UCSD-AML1 (cell line): ENCODE data around the gene PRDM16.
"Not testable (repeated sequence)": the region's sequence is repeated elsewhere in the genome, so short reads cannot be mapped to it uniquely, and the experiment has no call there.

ENCODE experiments used
- DNase-seq: peaks from one replicate; lab custom pipeline; 2025; ENCODE audit not compliant: unreplicated experiment; lab: John Stamatoyannopoulos, UW

PRDM16 gene

DNA sequence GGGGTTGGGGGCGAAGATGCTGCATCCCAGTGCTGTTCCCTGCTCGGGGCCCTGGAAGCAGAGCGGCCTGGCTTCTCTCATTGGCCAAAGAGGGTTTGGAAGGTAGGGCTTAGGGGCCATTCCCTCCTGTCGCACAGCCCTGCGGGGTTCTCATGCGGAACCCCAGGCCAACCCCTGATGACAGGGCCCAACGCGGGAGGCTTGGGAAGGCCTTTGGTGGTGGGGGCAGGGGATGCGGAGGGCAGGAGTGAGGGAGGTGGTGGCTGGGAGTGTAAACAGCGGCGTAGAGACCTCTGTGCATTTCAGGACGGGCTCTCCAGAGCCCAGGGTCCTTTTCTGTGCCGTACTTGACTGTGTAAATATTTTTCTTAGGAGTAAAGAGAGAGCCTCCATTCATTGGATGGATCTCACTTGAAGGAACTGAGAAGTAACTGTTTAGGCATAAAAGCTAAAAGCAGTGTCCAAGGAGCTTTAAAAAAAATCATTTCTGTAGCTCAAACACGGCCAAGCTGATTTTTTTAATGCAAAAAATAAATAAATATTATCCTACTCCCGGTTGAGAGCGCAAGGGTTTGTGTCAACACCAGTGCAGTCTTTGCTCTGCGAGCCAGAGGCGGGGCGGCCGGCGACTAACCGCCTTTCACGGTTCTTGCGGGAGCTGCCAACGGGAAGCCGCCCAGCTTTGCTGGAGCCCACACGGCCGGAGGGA is 169.1 kb downstream of the PRDM16 start:
- DNase-seq: no peak

DNA sequence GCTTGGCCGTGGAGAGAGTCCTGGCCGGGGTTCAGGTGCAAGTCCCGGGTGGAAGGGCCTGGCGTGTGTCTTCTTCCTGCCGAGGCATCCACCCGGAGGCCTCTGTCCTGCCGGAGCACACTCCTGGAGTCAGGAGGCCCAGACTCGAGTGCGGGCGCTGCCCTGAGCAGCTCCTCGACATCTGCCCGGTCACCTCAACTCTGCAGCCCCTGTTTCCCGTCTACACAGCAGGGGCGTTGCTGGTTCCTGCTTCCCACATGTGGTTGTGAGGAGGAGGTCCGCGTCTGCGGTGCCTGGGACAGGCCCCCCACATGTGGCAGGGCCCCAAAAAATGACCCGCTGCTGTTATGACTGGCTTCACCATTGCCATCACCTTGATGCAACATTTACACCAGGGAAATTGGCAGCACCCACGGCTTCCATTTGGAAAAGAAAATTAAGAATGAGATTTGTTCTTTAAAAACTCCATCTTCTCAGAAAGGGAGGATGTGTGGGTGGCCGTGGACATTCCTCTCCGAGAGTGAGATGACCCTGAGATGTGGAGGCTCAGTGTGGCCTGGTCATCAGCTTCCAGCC is 169.8 kb downstream of the PRDM16 start:
- DNase-seq: no peak

GRCh38 chr1:3239991-3240390 is 171.0 kb downstream of the PRDM16 start:
- DNase-seq: not testable (repeated sequence)

DNA sequence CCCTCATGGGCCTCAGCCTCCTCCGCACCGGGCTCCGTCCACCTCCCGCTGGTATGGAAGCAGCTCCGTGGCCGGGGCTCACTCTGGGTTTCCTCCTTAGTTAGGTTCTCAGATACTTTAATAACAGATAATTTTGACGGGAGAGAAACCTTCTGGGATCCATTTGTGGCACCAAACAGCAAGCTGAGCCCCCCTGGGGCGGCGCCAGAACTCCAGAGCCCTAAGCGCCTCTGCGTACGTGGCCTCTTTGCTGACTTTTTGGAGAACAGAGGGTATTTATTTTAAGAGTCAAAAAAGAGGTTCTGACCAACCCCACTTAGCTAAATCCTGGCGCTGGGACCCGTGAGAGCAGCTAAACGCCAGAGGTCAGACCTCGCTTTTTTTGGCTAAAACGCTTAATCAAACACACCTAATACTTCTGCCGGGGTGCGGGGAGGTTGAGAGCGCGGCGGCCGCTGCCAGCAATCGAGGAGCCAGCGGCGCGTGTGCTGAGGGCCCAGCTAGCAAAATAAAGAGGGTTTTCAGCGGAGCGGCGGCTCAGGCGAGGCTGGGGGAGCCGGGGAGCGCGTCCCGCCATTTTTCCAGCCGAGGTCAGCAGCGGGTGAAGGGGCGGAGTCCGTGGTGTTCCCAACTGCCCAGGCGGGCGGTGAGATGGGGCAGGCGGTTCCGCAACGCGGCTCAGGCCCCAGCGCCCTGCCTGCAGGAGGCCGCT is 171.7 kb downstream of the PRDM16 start:
- DNase-seq: no peak

DNA sequence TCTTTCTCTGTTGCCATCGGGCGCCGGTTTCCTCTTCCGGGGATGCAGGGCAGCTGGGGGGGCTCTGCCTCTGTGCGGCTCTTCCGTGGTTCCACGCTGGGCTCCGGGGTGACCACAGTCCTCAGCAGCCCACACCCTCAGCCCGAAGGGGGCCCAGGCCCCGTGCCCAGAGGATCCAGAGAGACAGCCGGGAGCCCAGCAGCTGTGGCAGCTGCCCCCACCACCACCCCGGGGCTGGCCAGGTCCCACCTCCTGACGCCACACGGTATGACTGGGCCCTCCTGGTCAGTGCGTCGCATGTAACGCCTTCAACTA is 172.2 kb downstream of the PRDM16 start:
- no peak for DNase-seq

DNA sequence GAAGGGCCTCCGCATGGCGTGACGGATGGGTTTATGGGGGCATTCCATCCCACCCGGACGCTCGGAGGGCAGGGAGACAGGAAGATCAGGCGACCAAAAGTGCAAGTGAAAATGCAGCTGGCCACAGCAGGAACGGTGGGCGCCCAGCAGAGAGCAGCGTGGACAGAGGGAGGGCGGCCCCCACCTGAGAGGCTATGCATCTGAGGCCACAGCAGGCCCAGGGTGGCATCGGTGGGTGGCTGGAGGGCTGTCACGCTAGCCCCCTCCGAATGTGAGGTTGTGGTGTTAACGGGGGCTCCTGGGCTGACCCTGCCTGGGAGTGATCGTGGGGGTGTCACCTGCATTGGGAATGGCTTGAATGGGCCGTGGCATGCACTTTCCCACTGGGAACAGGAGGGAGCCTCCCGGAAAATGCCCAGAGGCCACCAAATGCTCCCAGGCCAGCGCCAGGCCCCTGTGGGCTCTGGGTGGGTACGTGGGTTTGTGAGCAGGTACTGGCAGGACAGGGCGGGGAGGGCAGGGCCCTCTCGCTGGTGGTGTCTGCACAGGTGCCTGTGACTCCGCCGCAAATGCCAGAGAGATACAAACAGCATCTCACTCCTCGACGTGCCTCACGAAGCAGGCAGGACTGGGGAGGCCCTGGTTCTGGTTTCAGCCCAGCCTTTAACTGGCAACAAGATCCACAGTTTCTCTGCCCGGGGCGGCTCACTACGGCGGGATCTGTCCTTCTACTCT is 172.8 kb downstream of the PRDM16 start:
- DNase-seq: no peak

GRCh38 chr1:3242408-3243260 is 173.6 kb downstream of the PRDM16 start:
- DNase-seq: no peak

GRCh38 chr1:3243304-3243703 is 174.3 kb downstream of the PRDM16 start:
- DNase-seq: no peak

GRCh38 chr1:3244025-3244926 is 175.3 kb downstream of the PRDM16 start:
- DNase-seq: no peak

- no peak for DNase-seq
Measured at GRCh38 chr1:3244927-3245315, 175.9 kb downstream of the PRDM16 start.

DNA sequence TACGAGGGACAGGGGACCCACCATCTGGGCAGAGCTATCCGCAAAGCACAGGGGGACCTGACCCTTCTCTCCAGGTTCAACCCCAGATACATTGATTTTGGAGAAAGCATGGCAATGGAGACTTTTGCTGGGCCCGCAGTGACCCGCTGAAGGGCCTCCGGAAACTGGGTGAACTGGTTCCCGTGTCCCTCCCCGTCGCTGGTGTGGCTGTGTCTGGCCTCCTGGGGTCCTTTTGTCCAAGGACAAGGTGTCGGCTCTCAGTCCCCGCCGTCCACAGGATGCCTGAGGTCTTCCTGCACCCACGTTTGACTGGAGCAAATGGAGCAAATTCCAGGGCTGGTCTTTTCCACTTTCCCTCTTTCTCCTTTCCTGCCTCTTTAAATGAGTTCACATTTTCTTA is 176.3 kb downstream of the PRDM16 start:
- DNase-seq: no peak

DNA sequence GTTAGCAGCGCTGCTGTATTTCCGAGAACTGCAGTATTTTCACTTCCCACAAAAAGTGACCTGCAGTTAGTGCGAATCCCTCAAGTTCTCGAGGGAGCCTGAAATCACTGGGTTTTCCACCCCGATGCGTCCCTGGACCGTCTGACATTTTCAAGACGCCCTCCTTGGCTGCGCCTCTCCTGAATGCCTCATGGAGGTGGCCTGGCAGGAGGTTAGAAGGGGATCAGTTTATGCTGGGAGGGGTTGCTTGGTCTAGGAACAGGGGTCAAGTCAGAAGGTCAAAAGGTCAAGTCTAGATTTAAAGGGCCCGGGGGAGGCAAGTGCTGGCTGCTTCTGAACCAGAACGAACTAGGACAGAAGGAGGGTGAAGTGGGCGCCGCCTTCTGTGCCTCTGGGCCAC is 176.8 kb downstream of the PRDM16 start:
- DNase-seq: no peak

- DNase-seq: no peak
Measured at GRCh38 chr1:3246251-3246650, 177.2 kb downstream of the PRDM16 start.

GRCh38 chr1:3247521-3248121 is 178.6 kb downstream of the PRDM16 start:
- DNase-seq: no peak

GRCh38 chr1:3248155-3249141 is 179.4 kb downstream of the PRDM16 start:
- DNase-seq: no peak

GRCh38 chr1:3249231-3249630 is 180.2 kb downstream of the PRDM16 start:
- no peak for DNase-seq

GRCh38 chr1:3249631-3250501 is 180.9 kb downstream of the PRDM16 start:
- no peak for DNase-seq
